GM21528 (cell line): Measurements from ENCODE around the gene POP5.
A peak's percentile ranks its signal among the peaks of the same experiment; 100 is the strongest.
"Not testable (repeated sequence)": the region's sequence is repeated elsewhere in the genome, so short reads cannot be mapped to it uniquely, and the experiment has no call there.

Experiments used
- ATAC-seq: cut with Tn5 transposase; IDR thresholded peaks from one replicate; pipeline ENCODE4 v1.9.1; 2021; ENCODE audit warnings: mild to moderate bottlenecking, moderate library complexity; ENCODE audit not compliant: unreplicated experiment, low FRiP score

The POP5 gene

DNA sequence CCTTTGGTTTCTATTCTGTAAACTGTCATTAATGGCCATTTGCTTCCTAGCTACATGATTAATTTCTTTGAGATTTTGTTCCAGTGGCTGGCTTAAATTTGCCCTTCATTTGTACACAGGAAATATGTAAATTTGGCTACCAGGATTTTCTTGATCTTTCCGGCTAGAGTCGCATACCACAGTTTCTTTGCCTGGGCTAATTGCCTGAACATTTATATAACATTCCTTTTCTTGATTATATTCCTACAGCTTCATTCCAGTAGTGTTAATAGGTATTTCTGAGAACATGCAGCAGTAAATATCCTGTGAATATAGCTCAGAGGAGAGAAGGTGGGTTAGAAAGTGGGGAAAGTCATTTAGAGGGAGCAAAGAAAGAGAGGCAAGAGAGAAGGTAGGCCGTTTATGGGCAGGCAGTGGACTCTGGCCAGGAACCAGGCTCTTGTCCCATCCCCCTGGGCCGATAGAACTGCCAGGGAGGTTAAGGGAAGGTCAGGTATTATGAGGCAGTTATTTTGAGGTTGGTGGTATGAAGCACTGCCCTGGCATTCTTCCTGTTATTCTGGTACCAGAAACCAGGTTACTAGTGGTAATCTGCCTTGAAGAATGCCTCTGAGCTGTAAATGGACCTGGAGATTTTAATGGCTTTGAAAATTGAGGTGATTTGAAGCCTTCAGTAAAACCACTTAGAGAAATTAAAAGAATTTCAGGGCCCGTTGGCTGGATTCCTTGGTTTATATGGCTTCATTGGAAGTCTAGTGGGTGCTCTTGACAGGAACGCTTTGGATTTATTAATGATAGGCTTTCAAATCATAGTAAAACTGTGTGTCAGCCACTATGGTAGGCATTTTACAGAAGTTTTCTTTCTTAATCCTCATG lies 42.7 kb downstream of the POP5 start:
- ATAC-seq: no peak

GRCh38 chr12:120537856-120538220 lies 43.4 kb downstream of the POP5 start:
- ATAC-seq: no peak

DNA sequence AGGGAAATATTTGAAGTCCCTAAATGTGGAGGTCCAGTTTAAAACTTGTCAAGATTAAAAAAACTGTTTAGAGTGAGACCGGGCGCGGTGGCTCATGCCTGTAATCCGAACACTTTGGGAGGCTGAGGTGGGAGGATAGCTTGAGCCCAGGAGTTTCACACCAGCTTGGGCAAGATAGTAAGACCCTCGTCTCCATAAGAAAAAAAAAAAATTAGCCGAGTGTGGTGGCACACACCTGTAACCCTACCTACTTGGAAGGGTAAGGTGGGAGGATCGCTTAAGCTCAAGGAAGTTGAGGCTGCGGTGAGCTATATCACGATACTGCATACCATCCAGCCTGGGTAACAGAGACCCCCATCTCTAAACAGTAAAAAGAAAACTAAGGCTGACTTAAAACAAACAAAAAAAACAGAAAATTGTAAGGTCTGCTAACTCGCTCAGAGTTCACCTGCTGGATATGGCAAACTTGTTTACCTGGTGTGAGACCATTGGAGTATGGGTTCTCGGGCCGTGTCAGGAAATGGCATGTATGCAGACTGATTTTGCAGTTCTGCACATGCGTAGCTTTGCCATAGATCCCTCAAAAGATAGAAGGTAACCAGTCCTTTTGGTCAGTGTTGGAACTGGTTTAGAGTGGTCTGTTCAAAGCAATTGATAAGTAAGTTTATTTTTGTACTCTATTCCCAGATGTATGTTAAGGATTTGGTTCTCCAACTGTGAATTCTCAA lies 45.0 kb downstream of the POP5 start:
- no peak for ATAC-seq

- ATAC-seq: peak; percentile 42
Measured at GRCh38 chr12:120534703-120535655, 46.2 kb downstream of the POP5 start.

GRCh38 chr12:120534203-120534702 lies 46.9 kb downstream of the POP5 start, which contains the start of gene RNF10:
Gene RNF10, plus strand, starts transcription at chr12:120534356. Its CDS starts 456 bp downstream, at chr12:120534812.
- peak; percentile 55 for ATAC-seq

DNA sequence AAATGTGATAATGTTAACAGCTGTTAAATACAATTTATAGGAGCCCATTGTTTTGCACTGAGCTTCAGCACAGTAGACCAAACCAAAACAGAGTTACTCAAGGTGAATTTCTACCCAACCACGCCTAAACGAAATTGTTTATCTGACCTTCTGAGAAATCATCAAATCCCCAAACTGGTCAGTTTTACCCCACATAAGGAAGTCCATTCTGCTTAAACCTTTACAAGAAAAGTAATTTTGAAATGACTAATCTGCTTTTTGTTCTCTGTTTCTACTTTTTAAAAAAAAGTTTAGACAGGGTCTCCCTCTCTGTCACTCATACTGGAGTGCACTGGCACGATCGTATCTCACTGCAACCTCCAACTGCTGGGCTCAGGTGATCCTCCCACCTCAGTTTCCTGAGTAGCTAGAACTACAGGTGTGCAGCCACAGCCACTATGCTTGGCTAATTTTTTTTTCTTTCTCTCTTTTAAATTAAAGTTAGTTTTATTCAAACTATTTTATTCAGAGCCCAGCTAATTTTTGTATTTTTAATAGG lies 48.4 kb downstream of the POP5 start:
- no peak for ATAC-seq

DNA sequence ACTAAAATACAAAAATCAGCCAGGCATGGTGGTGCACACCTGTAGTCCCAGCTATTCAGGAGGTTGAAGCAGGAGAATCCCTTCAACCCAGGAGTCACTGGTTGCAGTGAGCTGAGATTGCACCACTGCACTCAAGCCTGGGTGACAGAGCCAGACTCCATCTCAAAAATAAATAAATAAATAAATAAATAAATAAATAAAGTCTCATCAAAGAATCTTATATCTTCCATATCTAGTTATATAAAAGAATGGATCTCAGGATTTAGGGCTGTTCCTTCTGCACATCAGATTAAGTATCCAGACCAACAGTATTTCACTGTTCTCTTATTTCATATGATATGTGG lies 50.8 kb downstream of the POP5 start:
- not testable (repeated sequence) for ATAC-seq

DNA sequence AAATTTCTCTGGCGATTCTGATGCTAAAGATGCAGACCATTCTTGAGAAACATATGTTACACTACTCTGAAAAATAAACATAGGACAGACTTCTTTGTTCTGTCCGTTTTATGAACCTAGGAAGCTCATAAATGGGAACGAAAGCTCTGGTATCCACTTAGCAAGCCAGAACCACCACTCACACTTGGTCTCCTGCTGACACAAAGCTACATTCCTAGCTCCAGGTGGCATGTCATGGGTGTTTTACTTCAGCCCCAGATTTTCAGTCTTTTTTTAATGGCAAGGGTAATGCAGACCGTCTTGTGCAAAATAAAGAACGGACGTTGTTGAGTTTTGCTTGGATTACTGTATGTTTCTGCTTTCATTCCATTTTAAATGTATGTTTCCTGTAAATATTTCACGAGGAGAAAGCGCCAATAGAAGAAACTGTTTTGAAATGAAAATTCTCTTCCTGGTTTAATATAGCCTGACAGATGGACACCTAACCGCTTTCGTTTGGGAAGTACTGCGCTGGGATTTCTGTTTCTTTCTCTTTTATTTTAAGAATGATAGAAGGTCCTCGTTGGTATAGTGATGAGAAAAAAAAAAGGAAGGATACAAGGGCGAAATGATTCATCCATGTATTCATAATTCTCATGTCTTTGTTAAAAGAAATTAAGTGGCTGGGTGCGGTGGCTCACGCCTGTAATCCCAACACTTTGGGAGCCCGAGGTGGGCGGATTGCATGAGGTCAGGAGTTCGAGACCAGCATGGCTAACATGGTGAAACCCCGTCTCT lies 51.4 kb downstream of the POP5 start:
- no peak for ATAC-seq

GRCh38 chr12:120528861-120529525 lies 52.2 kb downstream of the POP5 start, which contains the start of gene COQ5:
Gene COQ5, minus strand, starts transcription at chr12:120529158. Its CDS starts 17 bp downstream, at chr12:120529141.
- ATAC-seq: peak; percentile 75
